GM12878 (cell line): ENCODE results near the gene ENPP1. TPM values are rescaled to one million over a fixed set of nuclear protein-coding genes. Genes with fewer than 3 reads are reported as not detected.

Experiments
- ATAC-seq: fragments of 200-7000 bp; cut with Tn5 transposase; 3 replicates; pipeline ENCODE4 v1.9.1; 2020; ENCODE audit warnings: mild to moderate bottlenecking, moderate library complexity
- BruUV-seq: library from RNA; stranded (reverse); fragments of 400-500 nt; replicated peaks from 2 replicates; lab custom pipeline; 2021; lab: Mats Ljungman, UMichigan
- CTCF ChIA-PET: fragments of 300-600 bp; sonication (Branson Sonifier 250); formaldehyde crosslinking; extraction: SDS; loops from one replicate; lab custom pipeline; 2021; ENCODE audit warnings: inconsistent platforms; lab: Yijun Ruan, JAX
- POLR2A ChIA-PET: fragments of 350-600 bp; formaldehyde crosslinking; extraction: SDS; loops from one replicate; lab custom pipeline; 2021; ENCODE audit warnings: inconsistent platforms; lab: Charles Lee
- RAD21 ChIA-PET: fragments of 300-600 bp; sonication (Branson Sonifier 250); formaldehyde crosslinking; loops from one replicate; lab custom pipeline; 2023; ENCODE audit warnings: antibody characterized with exemption; ENCODE audit not compliant: unreplicated experiment; lab: Charles Lee
- SMC1A ChIA-PET: fragments of 300-600 bp; sonication (Branson Sonifier 250); formaldehyde crosslinking; loops from one replicate; lab custom pipeline; 2023; ENCODE audit not compliant: unreplicated experiment, uncharacterized antibody; lab: Charles Lee
- DNase-seq: peaks from one replicate; pipeline ENCODE4 v3.0.0-alpha.2; 2011; ENCODE audit warnings: low read depth, low spot score
- FAIRE-seq: peaks from 3 replicates; lab custom pipeline; 2011; peaks lifted over from hg19 to GRCh38; lab: Jason Lieb, UNC
- H2AFZ ChIP-seq: 2 replicates; pipeline ENCODE4 v1.6.0; 2011; ENCODE audit warnings: low read depth, low read length, control low read depth; ENCODE audit not compliant: control insufficient read depth
- H3K27ac ChIP-seq: 2 replicates; pipeline ENCODE4 v1.5.1; 2011; ENCODE audit warnings: control low read depth; ENCODE audit not compliant: control insufficient read depth, insufficient read depth
- H3K27me3 ChIP-seq, 2 experiments: replicated peaks in 1 of 2; 2 replicates each; pipeline versions ENCODE4 v1.6.0 to v1.6.1; 2011; ENCODE audit warnings: low read length in 1 of 2; ENCODE audit not compliant: control insufficient read depth in 2 of 2, insufficient read depth in 2 of 2
- H3K36me3 ChIP-seq, 2 experiments: 2 replicates each; pipeline ENCODE4 v1.5.1; 2011; ENCODE audit warnings: low read length in 1 of 2; ENCODE audit not compliant: control insufficient read depth in 2 of 2, insufficient read depth in 2 of 2
- H3K4me1 ChIP-seq: 2 replicates; pipeline ENCODE4 v1.6.1; 2011; ENCODE audit warnings: mild to moderate bottlenecking, low read length, moderate library complexity, mixed read lengths; ENCODE audit not compliant: control insufficient read depth, insufficient read depth
- H3K4me2 ChIP-seq: 2 replicates; pipeline ENCODE4 v1.6.0; 2011; ENCODE audit warnings: control low read depth; ENCODE audit not compliant: control insufficient read depth, insufficient read depth
- H3K4me3 ChIP-seq: fragments of 200-600 bp; sonication (generic); 2 replicates; pipeline ENCODE4 v1.5.1; 2016
- H3K79me2 ChIP-seq: 2 replicates; pipeline ENCODE4 v1.6.0; 2011; ENCODE audit warnings: low read length; ENCODE audit not compliant: control insufficient read depth, insufficient read depth
- H3K9ac ChIP-seq: 2 replicates; pipeline ENCODE4 v1.8.0; 2011; ENCODE audit warnings: low read length, control low read depth, mixed read lengths; ENCODE audit not compliant: control insufficient read depth, insufficient read depth
- H3K9me3 ChIP-seq: replicated peaks from 3 replicates; pipeline ENCODE4 v1.5.1; 2011; ENCODE audit warnings: mild to moderate bottlenecking, low read length; ENCODE audit not compliant: control insufficient read depth, insufficient read depth
- H4K20me1 ChIP-seq: 2 replicates; pipeline ENCODE4 v1.6.0; 2011; ENCODE audit not compliant: control insufficient read depth, insufficient read depth
- CEBPB ChIP-seq, 2 experiments: fragments of 150-350 bp in 1 of 2; IDR thresholded peaks; 2 replicates each; pipeline ENCODE4 v1.6.1; 2012 to 2014; ENCODE audit warnings: low read depth in 2 of 2, low read length in 2 of 2, borderline replicate concordance in 1 of 2, inconsistent platforms in 1 of 2
- CREB1 ChIP-seq: IDR thresholded peaks from 2 replicates; pipeline ENCODE4 v1.6.1; 2012; ENCODE audit warnings: low read depth, mild to moderate bottlenecking, inconsistent platforms
- FOXK2 ChIP-seq: fragments of 450-650 bp; IDR thresholded peaks from 2 replicates; pipeline ENCODE4 v1.6.1; 2017; ENCODE audit warnings: mild to moderate bottlenecking, moderate library complexity
- HDGF ChIP-seq: fragments of 450-650 bp; IDR thresholded peaks from 2 replicates; pipeline ENCODE4 v1.6.1; 2016; ENCODE audit warnings: antibody characterized with exemption
- IKZF1 ChIP-seq: fragments of 450-650 bp; conservative IDR thresholded peaks from 2 replicates; pipeline ENCODE4 v1.6.1; 2017; ENCODE audit warnings: antibody characterized with exemption, mild to moderate bottlenecking
- IRF4 ChIP-seq: IDR thresholded peaks from 2 replicates; pipeline ENCODE4 v1.6.1; 2011; ENCODE audit warnings: low read depth, low read length
- KLF5 ChIP-seq: fragments of 450-650 bp; IDR thresholded peaks from 2 replicates; pipeline ENCODE4 v1.6.1; 2014; ENCODE audit warnings: mild to moderate bottlenecking; ENCODE audit not compliant: partially characterized antibody
- MYB ChIP-seq: fragments of 150-350 bp; IDR thresholded peaks from 2 replicates; pipeline ENCODE4 v1.6.1; 2014; ENCODE audit warnings: mild to moderate bottlenecking, low read depth, low read length, borderline replicate concordance
- NR2F1 ChIP-seq: fragments of 450-650 bp; conservative IDR thresholded peaks from 2 replicates; pipeline ENCODE4 v1.6.1; 2017; ENCODE audit warnings: mild to moderate bottlenecking
- POLR2AphosphoS2 ChIP-seq: IDR thresholded peaks from 2 replicates; pipeline ENCODE4 v1.6.1; 2011; ENCODE audit warnings: low read depth, mild to moderate bottlenecking, low read length, improper control_type of control experiment, moderate library complexity
- RELA ChIP-seq: fragments of 450-650 bp; IDR thresholded peaks from 2 replicates; pipeline ENCODE4 v1.8.0; 2014; ENCODE audit warnings: borderline replicate concordance; ENCODE audit not compliant: partially characterized antibody
- WGBS: methylation state at CpG from one replicate; pipeline ENCODE4 v1.1.6; 2016; ENCODE audit warnings: low lambda C conversion rate; ENCODE audit not compliant: insufficient replicate concordance, insufficient coverage; ENCODE audit errors: missing lambda C conversion rate; 5-methylcytosine and 5-hydroxymethylcytosine counted together
- in situ Hi-C: fragments of 300-500 bp; cut with MboI; formaldehyde crosslinking; loops from 9 replicates; pipeline ENCODE4 v1.14.3; 2018; ENCODE audit warnings: mixed read lengths
- intact Hi-C: fragments of 100-400 bp; cut with micrococcal nuclease; formaldehyde crosslinking; loops from one replicate; pipeline ENCODE4 v1.14.2; 2022; ENCODE audit not compliant: unreplicated experiment
- polyA plus RNA-seq, 11 experiments: library from polyadenylated mRNA; depleted of rRNA in 4 of 11; unstranded in 6 of 11; stranded (reverse) in 5 of 11; fragments of >200 nt; fragmentation: Nextera tagmentation in 4 of 11; fragmentation: Illumina TruSeq in 1 of 11; extraction: Ambion mirVana in 4 of 11; extraction: Trizol in 1 of 11; gene quantifications; 1 replicate in 1 of 11; 2 replicates in 10 of 11; pipeline versions ENCODE4 v1.2.1 to v1.2.3, GENCODE V29; 2011 to 2016; ENCODE audit warnings: inconsistent platforms in 2 of 11, missing spikeins in 2 of 11, low read depth in 1 of 11
- total RNA-seq, 4 experiments: library from RNA; depleted of rRNA in 3 of 4; stranded (reverse); fragments of >200 nt in 3 of 4; fragmentation: Illumina TruSeq in 1 of 4; extraction: Trizol in 1 of 4; gene quantifications; 2 replicates each; pipeline versions ENCODE4 v1.2.1 to v1.2.3, GENCODE V29; 2013 to 2021

The ENPP1 gene
- total and polyA plus RNA-seq, 10 of the 15 experiments (the other 5 are each of a cell fraction or from before 2014, with no cell fraction given): 0.03 to 0.05 TPM; not detected in 8

GRCh38 chr6:131840936-131841583, 33.2 kb downstream of the ENPP1 start:
- Histone ChIP-seq H3K9ac (no peak overlapping the region), H3K27ac (no peak overlapping the region), H3K79me2 (no peaks in the 10 kb centered on the region), H3K9me3 (no peaks in the 10 kb centered on the region), H3K4me3 (no peak overlapping the region), H2AFZ (no peak overlapping the region), H3K4me2 (no peak overlapping the region), H3K4me1 (no peaks in the 10 kb centered on the region), H3K27me3 (no peaks in the 10 kb centered on the region; a peak in 1 of 4 replicates), H4K20me1 (no peaks in the 10 kb centered on the region), H3K36me3 (no peaks in the 10 kb centered on the region)
- intact Hi-C loops: no loop called here
- WGBS: 16% methylated on average over 5 of the region's 5 CpGs
- POLR2A ChIA-PET: interaction anchor here (0.7 kb wide), 1 partner anchor 943 kb away, joined by 3 read pairs; no protein-coding TSS in a partner anchor
- SMC1A ChIA-PET: no interaction called here
- no peak for DNase-seq
- FAIRE-seq: no peak
- in situ Hi-C loops: no loop called here
- ATAC-seq: no peak
- BruUV-seq: no TSS peak
- CTCF ChIA-PET: no interaction called here
- RAD21 ChIA-PET: no interaction called here
- TF ChIP-seq CREB1: no peak
- TF ChIP-seq NR2F1: no peak
- TF ChIP-seq IRF4: no peak
- no peak for TF ChIP-seq KLF5
- no peak for TF ChIP-seq HDGF
- no peak for TF ChIP-seq IKZF1
- no peak for TF ChIP-seq RELA
- TF ChIP-seq MYB: no peak
- TF ChIP-seq CEBPB (IDR thresholded peaks at IDR 0.05; ENCODE audit: borderline replicate concordance in 1 of 2, low read depth in 2 of 2, low read length in 2 of 2): no peak
- no peak for TF ChIP-seq POLR2AphosphoS2
- no peak for TF ChIP-seq FOXK2
